Adrenal gland (tissue), 12 donors: ENCODE measurements around the gene LURAP1L. TPM values are rescaled to one million over a fixed set of nuclear protein-coding genes. Genes with fewer than 3 reads are reported as not detected.

Experiments
- DNase-seq, 7 donors: peaks; one replicate each; pipeline ENCODE4 v3.0.0-alpha.2; 2019 to 2020
- H3K27ac ChIP-seq, 5 donors: fragments of 200-600 bp; sonication (generic) in 4 of 5; 1 replicate in 3 of 5; 2 replicates in 2 of 5; pipeline versions ENCODE4 v1.5.1 to v1.8.0; 2016 to 2020; ENCODE audit warnings: mild to moderate bottlenecking in 1 of 5
- H3K27me3 ChIP-seq: fragments of 200-600 bp; 2 replicates; pipeline ENCODE4 v1.8.0; 2021
- H3K36me3 ChIP-seq, 2 donors: fragments of 200-600 bp; replicated peaks in 1 of 2; 1 replicate in 1 of 2; 2 replicates in 1 of 2; pipeline versions ENCODE4 v1.5.1 to v1.8.0; 2018 to 2022
- H3K4me1 ChIP-seq, 2 donors: fragments of 200-600 bp; replicated peaks in 1 of 2; 1 replicate in 1 of 2; 2 replicates in 1 of 2; pipeline versions ENCODE4 v1.5.1 to v1.8.0; 2018 to 2021
- H3K4me3 ChIP-seq, 4 donors: fragments of 200-600 bp; sonication (generic) in 3 of 4; one replicate each; pipeline ENCODE4 v1.5.1; 2016 to 2018
- H3K9me3 ChIP-seq, 3 donors: fragments of 200-600 bp; sonication (generic) in 1 of 3; replicated peaks in 1 of 3; 1 replicate in 2 of 3; 2 replicates in 1 of 3; pipeline versions ENCODE4 v1.5.1 to v1.8.0; 2016 to 2021
- CTCF ChIP-seq, 6 experiments: fragments of 450-650 bp in 4 of 6; fragments of 200-600 bp in 2 of 6; sonication (generic) in 1 of 6; IDR thresholded peaks; 1 replicate in 5 of 6; 2 replicates in 1 of 6; pipeline versions ENCODE4 v1.5.1 to v1.8.0; 2016 to 2021; ENCODE audit warnings: antibody characterized with exemption in 6 of 6, mild to moderate bottlenecking in 2 of 6, moderate library complexity in 1 of 6
- POLR2A ChIP-seq, 2 donors: fragments of 450-650 bp; IDR thresholded peaks; one replicate each; pipeline ENCODE4 v1.6.1; 2017; ENCODE audit warnings: antibody characterized with exemption in 2 of 2, mild to moderate bottlenecking in 2 of 2, moderate library complexity in 1 of 2
- WGBS, 4 donors: extraction: QIAGEN DNeasy Blood & Tissue Kit in 2 of 4; methylation state at CpG; one replicate each; pipeline versions ENCODE4 v1.1.5 to v1.1.7; 2013 to 2017; 5-methylcytosine and 5-hydroxymethylcytosine counted together
- intact Hi-C, 2 donors: fragments of 100-400 bp; cut with DNase I; formaldehyde crosslinking; loops; one replicate each; pipeline versions ENCODE4 v1.14.1 to v1.15.0; 2022 to 2023
- polyA plus RNA-seq, 3 donors: library from polyadenylated mRNA; stranded (reverse); fragments of 200-250 nt in 2 of 3; fragments of 350-450 nt in 1 of 3; fragmentation: Illumina TruSeq in 1 of 3; extraction: RNeasy Lipid Tissue Mini Kit (QIAGEN cat#74804) in 1 of 3; gene quantifications; one replicate each; pipeline ENCODE4 v1.2.3, GENCODE V29; 2013 to 2014
- total RNA-seq, 9 donors: library from RNA; depleted of rRNA in 4 of 9; stranded (reverse); fragments of >200 nt in 4 of 9; fragments of 120-200 nt in 1 of 9; fragmentation: NEBNext Ultra II Directional in 1 of 9; extraction: Animal tissue kit (Norgen Biotek cat#: 25700) in 1 of 9; gene quantifications; one replicate each; pipeline versions ENCODE4 v1.1.0 to v1.2.4, GENCODE V29; 2013 to 2023
- donor health status: healthy with polysubstance abuse.
- donor health status: Bipolar disorder and iron deficiency.
- donor health status: DM: yes; HTN: yes; CAD: no.
- donor health status: DM: no; HTN: no; CAD: no.
- donor health status: DM: no; HTN: no; CAD: no.
- donor health status: DM: yes; HTN: yes; CAD: no.

LURAP1L gene
- total and polyA plus RNA-seq, 12 donors, result 5.3 to 29.0 (median 10.3) TPM

GRCh38 chr9:12813960-12814876, 39.4 kb downstream of the LURAP1L start:
- TF ChIP-seq POLR2A (IDR thresholded peaks at IDR 0.05) (no peak), CTCF (IDR thresholded peaks at IDR 0.05) (peak in 5 of 6 experiments; percentile 32 to 66 (median 48))
- Histone ChIP-seq H3K9me3 (no peaks in the 10 kb centered on the region), H3K4me3 (no peak overlapping the region), H3K4me1 (peaks cover 7 to 45% of the 10 kb centered on the region in 2 donors), H3K27me3 (no peaks in the 10 kb centered on the region), H3K36me3 (no peaks in the 10 kb centered on the region), H3K27ac (peak overlapping the region; percentile 26 to 90 (median 70))
- intact Hi-C loops, result no loop called here
- DNase-seq, result peak; percentile 73 to 94 (median 83)
- 22 to 24% (median 22%) methylated on average over 6 of the region's 6 CpGs for WGBS, 4 donors

GRCh38 chr9:12814877-12815237, 40.0 kb downstream of the LURAP1L start:
- peak overlapping the region; percentile 5 to 90 (median 70) for H3K27ac ChIP-seq
- H3K36me3 ChIP-seq, result no peaks in the 10 kb centered on the region
- no peaks in the 10 kb centered on the region for H3K9me3 ChIP-seq
- no peak for DNase-seq
- TF ChIP-seq POLR2A (IDR thresholded peaks at IDR 0.05) (no peak), CTCF (IDR thresholded peaks at IDR 0.05) (no peak)
- no peaks in the 10 kb centered on the region for H3K27me3 ChIP-seq
- intact Hi-C loops, result no loop called here
- no peak overlapping the region for H3K4me3 ChIP-seq
- H3K4me1 ChIP-seq, result peaks cover 7 to 51% of the 10 kb centered on the region in 2 donors

- peaks cover 7 to 51% of the 10 kb centered on the region in 2 donors for H3K4me1 ChIP-seq
These were observed 41.1 kb downstream of the LURAP1L start for GRCh38 chr9:12815888-12816287.

More at GRCh38 chr9:12815888-12816287, 41.1 kb downstream of the LURAP1L start:
- Histone ChIP-seq H3K4me3 (no peak overlapping the region), H3K9me3 (no peaks in the 10 kb centered on the region), H3K27me3 (no peaks in the 10 kb centered on the region), H3K27ac (peak overlapping the region in 1 of 5 donors; percentile 45), H3K36me3 (no peaks in the 10 kb centered on the region)
- DNase-seq, result no peak
- TF ChIP-seq CTCF (IDR thresholded peaks at IDR 0.05) (no peak), POLR2A (IDR thresholded peaks at IDR 0.05) (no peak)
- WGBS, 4 donors, result 89 to 94% (median 92%) methylated on average over 5 of the region's 5 CpGs
- intact Hi-C loops, result no loop called here
